ENCODE measurements around the gene TXNRD2.

The TXNRD2 gene

GRCh38 chr22:19962246-19962908 is 20.8 kb upstream of the TXNRD2 start:
- H3K27ac ChIP-seq: no peak overlapping the region
- no peak for TF ChIP-seq CTCF (IDR thresholded peaks at IDR 0.05)
- peaks cover 28% of the 10 kb centered on the region for H3K36me3 ChIP-seq
- H3K4me1 ChIP-seq (ENCODE audit: control insufficient read depth in 1 of 2, insufficient read depth in 1 of 2, low read depth in 1 of 2, low read length in 1 of 2): peaks cover 0 to 3% of the 10 kb centered on the region in 2 experiments
- no peaks in the 10 kb centered on the region for H3K9me3 ChIP-seq
- no peaks in the 10 kb centered on the region for H3K27me3 ChIP-seq
- H3K4me3 ChIP-seq (ENCODE audit: low read depth in 1 of 2, low read length in 1 of 2): no peak overlapping the region

DNA sequence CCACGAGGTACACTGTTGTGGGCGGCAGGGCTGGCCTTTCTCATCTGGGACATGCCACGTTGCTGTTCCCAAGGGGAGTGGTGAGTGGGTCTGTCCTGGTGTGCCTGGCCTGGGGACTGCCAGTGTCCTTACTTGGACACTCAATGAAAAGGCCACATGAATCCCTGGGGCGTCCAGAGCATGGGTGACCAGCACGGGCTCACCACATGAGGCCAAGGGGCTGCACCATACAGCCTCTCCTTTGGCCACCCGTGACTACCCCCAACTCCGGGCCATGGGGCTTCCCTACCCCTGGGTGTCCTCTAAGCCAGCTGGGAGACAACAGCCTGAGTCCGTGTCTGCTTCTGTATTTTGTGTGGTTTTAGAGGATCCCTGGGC is 20.2 kb upstream of the TXNRD2 start:
- no peak for TF ChIP-seq CTCF (IDR thresholded peaks at IDR 0.05)
- H3K4me1 ChIP-seq (ENCODE audit: control insufficient read depth in 1 of 2, insufficient read depth in 1 of 2, low read depth in 1 of 2, low read length in 1 of 2): peaks cover 0 to 3% of the 10 kb centered on the region in 2 experiments
- H3K9me3 ChIP-seq: no peaks in the 10 kb centered on the region
- no peak overlapping the region for H3K27ac ChIP-seq
- H3K36me3 ChIP-seq: peaks cover 26% of the 10 kb centered on the region
- H3K27me3 ChIP-seq: no peaks in the 10 kb centered on the region
- no peak overlapping the region for H3K4me3 ChIP-seq (ENCODE audit: low read depth in 1 of 2, low read length in 1 of 2)

GRCh38 chr22:19961201-19961580 is 19.6 kb upstream of the TXNRD2 start:
- peaks cover 26% of the 10 kb centered on the region for H3K36me3 ChIP-seq
- no peaks in the 10 kb centered on the region for H3K9me3 ChIP-seq
- no peak for TF ChIP-seq CTCF (IDR thresholded peaks at IDR 0.05)
- no peak overlapping the region for H3K4me3 ChIP-seq (ENCODE audit: low read depth in 1 of 2, low read length in 1 of 2)
- peaks cover 0 to 3% of the 10 kb centered on the region in 2 experiments for H3K4me1 ChIP-seq (ENCODE audit: control insufficient read depth in 1 of 2, insufficient read depth in 1 of 2, low read depth in 1 of 2, low read length in 1 of 2)
- no peak overlapping the region for H3K27ac ChIP-seq
- H3K27me3 ChIP-seq: no peaks in the 10 kb centered on the region

DNA sequence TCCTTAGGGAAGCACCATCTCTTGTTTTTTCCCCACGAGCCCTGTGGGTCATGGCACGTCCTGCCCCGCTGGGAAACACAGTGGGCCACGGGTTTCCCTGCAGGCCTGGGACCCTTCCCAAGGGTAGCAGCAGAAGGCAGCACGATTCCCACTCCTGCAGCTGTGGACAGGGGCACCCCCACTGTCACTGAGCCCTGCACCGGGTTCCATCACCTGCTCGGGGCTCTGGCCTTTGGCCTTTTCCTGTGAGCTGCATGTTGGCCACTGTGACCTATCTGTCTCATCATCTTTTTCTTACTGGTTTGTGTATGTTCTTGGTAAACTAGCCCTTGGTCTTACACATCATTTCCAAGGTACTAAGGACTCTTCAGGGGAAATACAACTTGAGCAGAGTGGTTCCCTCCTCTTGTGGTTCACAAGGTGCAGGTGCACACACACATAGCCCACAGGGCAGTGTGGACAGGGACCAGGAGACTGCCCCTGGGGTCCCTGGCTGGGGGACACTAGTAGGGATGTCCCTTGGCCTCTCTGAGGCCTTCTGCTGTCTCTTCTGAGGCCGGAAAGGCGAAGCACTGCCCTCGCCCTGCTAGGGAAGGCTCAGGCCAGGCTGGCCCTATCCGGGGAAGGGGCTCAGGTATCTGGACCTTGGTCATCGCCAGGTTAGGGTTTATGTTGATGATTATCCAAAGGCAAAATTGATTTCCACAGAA is 19.0 kb upstream of the TXNRD2 start:
- TF ChIP-seq CTCF (IDR thresholded peaks at IDR 0.05): no peak

DNA sequence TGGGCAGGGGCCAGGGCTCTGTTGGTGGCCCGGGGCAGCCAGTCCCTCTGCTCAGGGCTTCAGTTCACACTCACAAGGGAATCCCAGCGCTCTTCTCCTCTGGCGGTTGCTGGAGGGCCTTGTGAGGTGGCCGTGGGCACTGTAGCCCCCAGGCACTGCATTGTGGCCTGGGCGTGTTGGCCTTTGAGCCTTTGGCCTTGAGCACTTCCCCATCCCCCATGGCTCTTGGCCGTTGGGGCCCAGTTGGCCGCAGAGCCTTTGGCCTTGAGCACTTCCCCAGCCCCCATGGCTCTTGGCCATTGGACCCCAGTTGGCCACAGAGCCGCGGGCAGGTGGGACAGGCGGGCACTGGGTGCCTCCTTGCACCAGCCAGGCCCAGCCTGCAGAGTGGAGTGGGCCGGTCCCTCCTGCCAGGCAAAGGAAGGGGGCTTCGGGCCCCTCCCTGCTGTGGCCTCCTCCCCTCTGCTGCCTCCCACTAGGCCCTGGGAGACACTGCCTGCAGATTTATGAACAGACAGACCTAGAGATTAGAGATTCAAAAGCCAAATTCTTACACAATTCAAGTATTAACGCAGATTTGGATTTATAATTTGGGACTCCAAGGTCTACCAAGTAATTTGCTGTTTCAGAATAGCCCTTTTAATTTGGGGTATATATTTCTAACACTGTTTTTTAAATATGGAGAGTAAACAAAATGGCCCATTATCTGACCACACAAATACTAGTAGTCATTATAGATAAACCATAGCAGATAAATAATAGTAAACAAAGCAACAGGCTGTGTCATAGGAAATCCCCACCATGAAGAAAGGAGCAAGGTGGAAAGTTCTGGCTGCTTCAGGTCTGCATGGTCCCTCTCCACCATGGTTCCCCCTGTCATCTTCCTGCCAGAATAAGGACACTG is 18.2 kb upstream of the TXNRD2 start:
- TF ChIP-seq CTCF (IDR thresholded peaks at IDR 0.05): no peak
- Histone ChIP-seq H3K36me3 (peaks cover 24% of the 10 kb centered on the region), H3K27ac (no peak overlapping the region), H3K4me3 (ENCODE audit: low read depth in 1 of 2, low read length in 1 of 2) (no peak overlapping the region), H3K27me3 (no peaks in the 10 kb centered on the region), H3K4me1 (ENCODE audit: control insufficient read depth in 1 of 2, insufficient read depth in 1 of 2, low read depth in 1 of 2, low read length in 1 of 2) (peaks cover 0 to 3% of the 10 kb centered on the region in 2 experiments), H3K9me3 (no peaks in the 10 kb centered on the region)

More for the DNA sequence above, 19.0 kb upstream of the TXNRD2 start:
- H3K36me3 ChIP-seq: peaks cover 26% of the 10 kb centered on the region
- H3K27ac ChIP-seq: no peak overlapping the region
- no peak overlapping the region for H3K4me3 ChIP-seq (ENCODE audit: low read depth in 1 of 2, low read length in 1 of 2)
- H3K4me1 ChIP-seq (ENCODE audit: control insufficient read depth in 1 of 2, insufficient read depth in 1 of 2, low read depth in 1 of 2, low read length in 1 of 2): peaks cover 0 to 3% of the 10 kb centered on the region in 2 experiments
- no peaks in the 10 kb centered on the region for H3K9me3 ChIP-seq
- H3K27me3 ChIP-seq: no peaks in the 10 kb centered on the region
